Fibroblast of skin of left biceps (primary cell): Measurements from ENCODE around the gene FGF21.
"Not testable (repeated sequence)": the region's sequence is repeated elsewhere in the genome, so short reads cannot be mapped to it uniquely, and the experiment has no call there.

Experiments
- DNase-seq, 2 experiments: peaks; one replicate each; pipeline ENCODE4 v3.0.0-alpha.2; 2013; ENCODE audit warnings: low read depth in 2 of 2

The FGF21 gene

DNA sequence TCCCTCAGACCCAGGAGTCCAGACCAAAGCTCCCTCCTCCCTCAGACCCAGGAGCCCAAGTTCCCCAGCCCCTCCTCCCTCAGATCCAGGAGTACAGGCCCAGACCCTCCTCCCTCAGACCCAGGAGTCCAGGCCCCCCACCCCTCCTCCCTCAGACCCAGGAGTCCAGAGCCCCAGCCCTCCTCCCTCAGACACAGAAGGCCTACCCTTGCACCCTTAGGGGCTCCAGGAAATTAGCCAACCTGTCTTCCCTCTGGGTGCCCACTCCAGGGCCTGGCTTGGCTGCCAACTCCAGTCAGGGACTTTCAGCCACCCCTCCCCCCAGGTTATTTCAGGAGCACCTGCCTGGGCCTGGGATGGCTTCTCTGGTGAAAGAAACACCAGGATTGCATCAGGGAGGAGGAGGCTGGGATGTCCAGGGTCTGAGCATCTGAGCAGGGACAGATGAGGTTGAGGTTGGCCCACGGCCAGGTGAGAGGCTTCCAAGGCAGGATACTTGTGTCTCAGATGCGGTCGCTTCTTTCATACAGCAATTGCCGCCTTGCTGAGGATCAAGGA is at the start of gene FGF21:
TSS of gene FGF21 (plus strand) at position 441 of the 558 bp plus-strand sequence. CDS start 713 bp downstream, outside the sequence.
- no peak for DNase-seq

GRCh38 chr19:48708471-48708870 is 46.9 kb upstream of the FGF21 start:
- DNase-seq: no peak

GRCh38 chr19:48711106-48711662 is 44.1 kb upstream of the FGF21 start:
- no peak for DNase-seq

DNA sequence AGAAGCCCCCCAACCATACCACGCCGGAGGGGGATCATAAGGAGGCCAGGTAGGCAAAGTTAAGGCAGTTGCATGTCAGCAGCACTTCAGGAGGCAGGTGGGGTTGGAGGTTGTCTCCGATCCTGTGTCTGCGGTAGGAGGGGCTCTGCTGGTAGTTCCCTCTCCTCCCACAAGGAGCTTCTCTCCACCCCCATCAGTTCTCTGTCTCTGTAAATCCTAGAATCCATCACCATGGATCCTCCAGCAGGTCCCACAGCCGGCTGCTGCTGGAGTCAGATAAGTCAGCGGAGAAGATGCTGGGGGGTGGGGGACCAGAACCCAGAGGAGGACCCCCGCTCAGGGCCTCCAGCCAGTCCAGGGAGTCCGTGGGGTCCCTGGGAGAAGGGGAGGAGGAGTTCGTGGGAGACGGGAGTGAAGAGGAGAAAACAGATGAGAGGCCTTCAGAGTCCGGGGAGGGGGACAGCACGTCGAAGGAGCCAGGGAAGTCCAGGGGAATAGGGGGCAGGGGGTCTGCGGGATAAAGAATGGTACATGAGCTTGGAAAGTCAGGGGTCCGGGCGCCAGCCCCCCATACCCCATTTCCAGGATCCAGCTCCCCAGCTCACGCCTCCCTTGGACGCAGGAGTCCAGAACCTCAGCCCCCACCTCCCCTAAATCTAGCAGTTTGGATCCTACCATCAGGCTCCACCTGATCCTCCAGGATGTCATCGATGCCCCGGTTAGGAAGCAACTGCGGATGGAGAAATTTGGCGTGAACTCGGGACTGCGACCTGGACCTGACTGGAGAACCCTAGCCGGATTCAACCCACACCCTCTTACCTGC is 42.1 kb upstream of the FGF21 start:
- DNase-seq: no peak

DNA sequence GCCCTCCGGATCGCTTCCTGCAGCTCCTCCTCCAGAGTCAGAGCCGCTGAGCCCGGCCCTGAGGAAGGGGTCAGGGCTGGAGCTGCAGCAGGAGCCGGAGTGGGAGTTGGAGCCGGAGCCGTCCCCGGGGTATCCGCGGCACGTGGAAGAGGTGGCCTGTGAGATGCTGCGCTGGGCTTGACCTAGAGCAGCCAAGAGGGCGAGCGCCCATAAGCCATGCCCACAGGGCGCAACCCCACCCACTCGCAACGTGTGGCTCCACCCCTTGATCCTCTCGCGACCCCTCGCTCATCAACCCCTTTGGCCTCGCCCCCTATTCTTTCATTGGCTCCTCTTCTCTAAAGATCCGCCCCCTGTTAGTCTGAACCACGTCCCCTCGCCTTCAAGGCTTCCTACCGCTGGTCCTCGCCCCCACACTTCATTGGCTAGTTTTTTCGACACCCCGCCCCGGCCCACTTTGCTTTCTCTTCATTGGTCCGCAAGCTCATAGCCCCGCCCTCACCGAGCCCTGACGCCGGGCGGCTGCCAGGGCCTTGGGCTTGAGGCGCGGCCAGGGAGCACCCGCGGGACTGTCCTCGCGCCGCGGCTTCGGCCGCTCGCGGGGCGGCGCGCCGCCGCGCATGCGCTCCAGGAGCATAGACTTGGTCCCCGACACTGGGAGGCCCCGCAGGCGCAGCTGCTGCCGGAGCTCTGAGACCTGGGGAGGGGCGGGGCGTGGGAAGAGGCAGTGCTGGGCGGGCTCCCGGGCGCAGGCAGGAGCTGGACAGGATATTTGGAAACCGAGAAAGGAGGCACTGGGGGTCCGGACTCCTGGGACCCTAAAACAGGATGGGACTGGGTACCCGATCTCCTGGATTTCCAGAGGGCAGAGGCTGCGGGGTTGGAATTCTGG is 41.2 kb upstream of the FGF21 start:
- DNase-seq: peak; percentile 99

- DNase-seq: no peak
Measured at GRCh38 chr19:48714759-48715675, 40.3 kb upstream of the FGF21 start.

DNA sequence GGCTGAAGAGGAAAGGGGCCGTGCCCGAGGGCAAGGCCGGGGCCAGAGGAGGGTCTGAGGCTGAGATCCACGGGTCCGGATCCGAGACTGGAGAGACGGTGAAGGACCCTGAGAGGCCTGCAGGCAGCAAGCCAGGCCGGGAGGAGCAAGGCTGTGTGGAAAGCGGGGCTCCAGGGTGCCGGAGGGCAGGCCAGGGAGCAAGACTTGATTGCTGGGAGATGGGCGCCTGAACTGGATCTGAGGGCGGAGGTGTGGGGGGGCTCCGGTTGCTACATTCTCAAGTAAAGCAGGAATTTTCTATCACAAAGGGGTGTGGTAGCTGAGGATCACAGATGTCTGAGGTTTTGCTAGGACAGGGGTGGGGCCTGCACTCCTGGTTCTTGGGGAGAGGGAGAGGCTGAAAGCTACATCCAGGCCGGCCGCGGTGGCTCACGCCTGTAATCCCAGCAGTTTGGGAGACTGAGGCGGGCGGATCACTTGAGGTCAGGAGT is 39.6 kb upstream of the FGF21 start:
- DNase-seq: no peak

- no peak for DNase-seq
Measured at GRCh38 chr19:48716562-48717291, 38.6 kb upstream of the FGF21 start.

- not testable (repeated sequence) for DNase-seq
Measured at GRCh38 chr19:48718106-48718505, 37.2 kb upstream of the FGF21 start.

GRCh38 chr19:48718711-48719231 is 36.6 kb upstream of the FGF21 start:
- DNase-seq: no peak

GRCh38 chr19:48719263-48720171 is 35.8 kb upstream of the FGF21 start, which contains the start of gene MAMSTR:
Gene MAMSTR (minus strand): TSS chr19:48719725. CDS start chr19:48719031, 694 bp downstream.
- DNase-seq: no peak

DNA sequence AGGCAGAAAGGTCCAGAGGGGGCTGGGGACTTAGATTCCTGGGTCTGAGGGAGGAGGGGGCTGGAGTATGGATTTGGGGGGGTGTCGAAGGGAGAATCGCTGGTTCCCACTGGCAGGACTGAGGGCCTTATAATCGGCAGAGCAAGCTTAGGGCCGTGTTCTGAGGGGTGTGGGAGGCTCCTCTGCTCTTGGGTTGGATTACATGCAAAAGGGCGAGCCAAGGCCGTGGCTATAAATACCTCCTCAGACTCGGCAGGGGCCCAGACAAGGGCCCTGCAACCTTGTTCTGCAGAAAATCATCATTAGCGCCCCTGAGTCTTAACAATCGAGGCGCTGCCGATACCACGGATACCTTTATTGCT is 35.1 kb upstream of the FGF21 start:
- no peak for DNase-seq

- peak; percentile 97 to 98 for DNase-seq
Measured at GRCh38 chr19:48720613-48721296, 34.6 kb upstream of the FGF21 start.

GRCh38 chr19:48722196-48722708 is 33.1 kb upstream of the FGF21 start:
- DNase-seq: no peak

- DNase-seq: peak; percentile 86 to 87
Measured at GRCh38 chr19:48724796-48725753, 30.2 kb upstream of the FGF21 start.

DNA sequence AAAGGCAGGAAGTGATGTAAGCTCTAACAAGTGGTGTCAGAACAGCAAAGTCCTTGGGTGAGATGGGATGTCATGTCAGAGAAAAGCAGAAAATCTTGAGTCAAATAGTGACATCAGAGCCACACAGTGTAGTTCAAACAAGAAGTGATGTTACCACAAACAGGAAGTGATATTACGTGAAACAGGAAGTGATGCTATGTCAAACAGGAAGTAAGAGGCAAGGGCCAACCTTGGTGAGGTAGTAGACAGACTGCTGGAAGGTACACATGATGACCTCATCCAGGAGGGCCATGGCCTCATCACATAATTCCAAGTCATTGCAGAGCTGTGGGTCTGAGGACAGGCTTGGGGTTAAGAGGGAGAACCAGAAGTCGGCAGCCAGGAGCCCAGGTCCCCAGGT is 28.8 kb upstream of the FGF21 start:
- no peak for DNase-seq
